ENCODE measurements around the gene ALDH7A1.

ALDH7A1 gene

GRCh38 chr5:126542441-126542840, 52.6 kb downstream of the ALDH7A1 start:
- no peaks in the 10 kb centered on the region for H3F3A ChIP-seq (ENCODE audit: insufficient read depth)
- H4K20me1 ChIP-seq (ENCODE audit: low read depth, low read length), result no peaks in the 10 kb centered on the region
- TF ChIP-seq EZH2phosphoT487 (conservative IDR thresholded peaks at IDR 0.05; ENCODE audit: low read length) (no peak), CTCF (IDR thresholded peaks at IDR 0.05; ENCODE audit: insufficient read depth, low read length, poor library complexity, severe bottlenecking) (no peak)
- no peak overlapping the region for H3K27ac ChIP-seq (ENCODE audit: low read depth, low read length)
- H2AFZ ChIP-seq (ENCODE audit: low read depth, low read length, severe bottlenecking), result no peak overlapping the region
- no peak overlapping the region for H3K4me2 ChIP-seq (ENCODE audit: low read depth, low read length, poor library complexity, severe bottlenecking)
- H3K36me3 ChIP-seq (ENCODE audit: low read length), result no peaks in the 10 kb centered on the region
- no peaks in the 10 kb centered on the region for H3K79me2 ChIP-seq (ENCODE audit: insufficient read depth, low read length)
- no peak overlapping the region for H3K9ac ChIP-seq (ENCODE audit: low read length)
- H3K4me3 ChIP-seq (ENCODE audit: insufficient read depth, low read length, poor library complexity, severe bottlenecking), result no peak overlapping the region
- H3K9me3 ChIP-seq (ENCODE audit: insufficient read depth, low read length), result no peaks in the 10 kb centered on the region
- H3K27me3 ChIP-seq (ENCODE audit: low read length), result no peaks in the 10 kb centered on the region
- H3K9me2 ChIP-seq (replicated peaks; ENCODE audit: insufficient read depth, low read length), result no peaks in the 10 kb centered on the region

- H3K4me3 ChIP-seq (ENCODE audit: insufficient read depth, low read length, poor library complexity, severe bottlenecking), result no peak overlapping the region
- no peaks in the 10 kb centered on the region for H3F3A ChIP-seq (ENCODE audit: insufficient read depth)
- TF ChIP-seq EZH2phosphoT487 (conservative IDR thresholded peaks at IDR 0.05; ENCODE audit: low read length) (no peak), CTCF (IDR thresholded peaks at IDR 0.05; ENCODE audit: insufficient read depth, low read length, poor library complexity, severe bottlenecking) (no peak)
- no peaks in the 10 kb centered on the region for H3K36me3 ChIP-seq (ENCODE audit: low read length)
- no peak overlapping the region for H3K9ac ChIP-seq (ENCODE audit: low read length)
- H2AFZ ChIP-seq (ENCODE audit: low read depth, low read length, severe bottlenecking), result no peak overlapping the region
- no peaks in the 10 kb centered on the region for H3K9me3 ChIP-seq (ENCODE audit: insufficient read depth, low read length)
- H4K20me1 ChIP-seq (ENCODE audit: low read depth, low read length), result no peaks in the 10 kb centered on the region
- no peak overlapping the region for H3K4me2 ChIP-seq (ENCODE audit: low read depth, low read length, poor library complexity, severe bottlenecking)
- no peak overlapping the region for H3K27ac ChIP-seq (ENCODE audit: low read depth, low read length)
- no peaks in the 10 kb centered on the region for H3K79me2 ChIP-seq (ENCODE audit: insufficient read depth, low read length)
- H3K27me3 ChIP-seq (ENCODE audit: low read length), result no peaks in the 10 kb centered on the region
- no peaks in the 10 kb centered on the region for H3K9me2 ChIP-seq (replicated peaks; ENCODE audit: insufficient read depth, low read length)
Measured at GRCh38 chr5:126540631-126541030, 54.4 kb downstream of the ALDH7A1 start.

- no peak overlapping the region for H3K9ac ChIP-seq (ENCODE audit: low read length)
- no peak overlapping the region for H2AFZ ChIP-seq (ENCODE audit: low read depth, low read length, severe bottlenecking)
- H3K27me3 ChIP-seq (ENCODE audit: low read length), result no peaks in the 10 kb centered on the region
- H3K9me2 ChIP-seq (replicated peaks; ENCODE audit: insufficient read depth, low read length), result no peaks in the 10 kb centered on the region
- no peak overlapping the region for H3K4me3 ChIP-seq (ENCODE audit: insufficient read depth, low read length, poor library complexity, severe bottlenecking)
- no peak overlapping the region for H3K27ac ChIP-seq (ENCODE audit: low read depth, low read length)
- no peaks in the 10 kb centered on the region for H3K9me3 ChIP-seq (ENCODE audit: insufficient read depth, low read length)
- H3K4me2 ChIP-seq (ENCODE audit: low read depth, low read length, poor library complexity, severe bottlenecking), result no peak overlapping the region
- no peaks in the 10 kb centered on the region for H3F3A ChIP-seq (ENCODE audit: insufficient read depth)
- no peaks in the 10 kb centered on the region for H4K20me1 ChIP-seq (ENCODE audit: low read depth, low read length)
- H3K79me2 ChIP-seq (ENCODE audit: insufficient read depth, low read length), result no peaks in the 10 kb centered on the region
- H3K36me3 ChIP-seq (ENCODE audit: low read length), result no peaks in the 10 kb centered on the region
- TF ChIP-seq EZH2phosphoT487 (conservative IDR thresholded peaks at IDR 0.05; ENCODE audit: low read length) (no peak), CTCF (IDR thresholded peaks at IDR 0.05; ENCODE audit: insufficient read depth, low read length, poor library complexity, severe bottlenecking) (no peak)
Measured at GRCh38 chr5:126538579-126538978, 56.4 kb downstream of the ALDH7A1 start.
